Ovary (tissue), 9 donors: Measurements from ENCODE around the gene ARAP1. TPM values are rescaled to one million over a fixed set of nuclear protein-coding genes. Genes with fewer than 3 reads are reported as not detected.

ENCODE experiments used
- DNase-seq, 5 donors: peaks; one replicate each; pipeline ENCODE4 v3.0.0-alpha.2; 2019 to 2020
- H3K27ac ChIP-seq, 2 donors: fragments of 200-600 bp; one replicate each; pipeline versions ENCODE4 v1.5.1 to v1.8.0; 2019 to 2022
- H3K27me3 ChIP-seq: fragments of 200-600 bp; one replicate; pipeline ENCODE4 v1.8.0; 2022
- H3K36me3 ChIP-seq: fragments of 200-600 bp; sonication (generic); one replicate; pipeline ENCODE4 v1.5.1; 2019
- H3K4me1 ChIP-seq: one replicate; pipeline ENCODE4 v1.8.1; 2013; ENCODE audit warnings: mild to moderate bottlenecking, moderate library complexity; ENCODE audit not compliant: insufficient read depth
- H3K4me3 ChIP-seq: fragments of 200-600 bp; sonication (generic); one replicate; pipeline ENCODE4 v1.5.1; 2017
- H3K9me3 ChIP-seq, 2 donors: fragments of 200-600 bp in 1 of 2; sonication (generic) in 1 of 2; one replicate each; pipeline versions ENCODE4 v1.5.1 to v1.8.1; 2013 to 2019; ENCODE audit warnings: mild to moderate bottlenecking in 1 of 2, moderate library complexity in 1 of 2
- CTCF ChIP-seq, 3 donors: fragments of 450-650 bp in 2 of 3; fragments of 200-600 bp in 1 of 3; IDR thresholded peaks; one replicate each; pipeline versions ENCODE4 v1.5.1 to v1.8.0; 2016 to 2022; ENCODE audit warnings: antibody characterized with exemption in 3 of 3, mild to moderate bottlenecking in 1 of 3
- EP300 ChIP-seq: sonication (generic); formaldehyde crosslinking; IDR thresholded peaks from one replicate; pipeline ENCODE4 v1.6.1; 2017; ENCODE audit warnings: antibody characterized with exemption
- POLR2A ChIP-seq: fragments of 450-650 bp; IDR thresholded peaks from one replicate; pipeline ENCODE4 v1.6.1; 2017; ENCODE audit warnings: antibody characterized with exemption, mild to moderate bottlenecking, moderate library complexity
- WGBS, 3 donors: extraction: QIAGEN DNeasy Blood & Tissue Kit in 1 of 3; methylation state at CpG; one replicate each; pipeline versions ENCODE4 v1.1.5 to v1.1.7; 2013 to 2017; 5-methylcytosine and 5-hydroxymethylcytosine counted together
- intact Hi-C, 4 donors: fragments of 100-400 bp; cut with DNase I; formaldehyde crosslinking; loops; one replicate each; pipeline versions ENCODE4 v1.11.0 to v1.15.1; 2022 to 2023
- polyA plus RNA-seq, 2 donors: library from polyadenylated mRNA; stranded (reverse); fragments of 200-250 nt in 1 of 2; fragments of 350-450 nt in 1 of 2; fragmentation: Illumina TruSeq in 1 of 2; extraction: RNeasy Lipid Tissue Mini Kit (QIAGEN cat#74804) in 1 of 2; gene quantifications; one replicate each; pipeline ENCODE4 v1.2.3, GENCODE V29; 2013 to 2014
- total RNA-seq, 7 donors: library from RNA; depleted of rRNA in 2 of 7; stranded (reverse); fragments of >200 nt in 2 of 7; fragmentation: NEBNext Ultra II Directional in 3 of 7; extraction: Animal tissue kit (Norgen Biotek cat#: 25700) in 3 of 7; gene quantifications; one replicate each; pipeline versions ENCODE4 v1.1.0 to v1.2.4, GENCODE V29; 2016 to 2023
- donor health status: DM: no; HTN: no; CAD: no; lungs with moderate emphysema.
- donor health status: DM: no; HTN: no; CAD: no.
- donor health status: Bipolar disorder and iron deficiency.
- donor health status: DM: yes; HTN: yes; CAD: no.
- donor health status: DM: no; HTN: no; CAD: no.
- donor health status: DM: yes; HTN: yes; CAD: no.

ARAP1 gene
- total and polyA plus RNA-seq, 9 donors = 39.0 to 162 (median 79.0) TPM

- DNase-seq = no peak
- Histone ChIP-seq H3K4me1 (peaks cover 8% of the 10 kb centered on the region), H3K9me3 (no peaks in the 10 kb centered on the region), H3K4me3 (no peak overlapping the region), H3K36me3 (no peaks in the 10 kb centered on the region), H3K27me3 (no peaks in the 10 kb centered on the region), H3K27ac (peak overlapping the region in 1 of 2 donors; percentile 25)
- WGBS, 3 donors = 41 to 76% (median 60%) methylated on average over 5 of the region's 5 CpGs
- intact Hi-C loops = no loop called here
- TF ChIP-seq CTCF (IDR thresholded peaks at IDR 0.05) = no peak
- TF ChIP-seq POLR2A = no peak
- TF ChIP-seq EP300 = no peak
These were observed 25.6 kb upstream of the ARAP1 start for GRCh38 chr11:72777755-72778278.

GRCh38 chr11:72776844-72777754, 24.9 kb upstream of the ARAP1 start:
- H3K36me3 ChIP-seq = no peaks in the 10 kb centered on the region
- peaks cover 7% of the 10 kb centered on the region for H3K4me1 ChIP-seq
- intact Hi-C loops = no loop called here
- H3K9me3 ChIP-seq = no peaks in the 10 kb centered on the region
- H3K4me3 ChIP-seq = no peak overlapping the region
- TF ChIP-seq CTCF (IDR thresholded peaks at IDR 0.05) (no peak), POLR2A (no peak), EP300 (no peak)
- 77 to 82% (median 80%) methylated on average over 7 of the region's 7 CpGs for WGBS, 3 donors
- H3K27me3 ChIP-seq = no peaks in the 10 kb centered on the region
- peak overlapping the region in 1 of 2 donors; percentile 25 for H3K27ac ChIP-seq
- no peak for DNase-seq

GRCh38 chr11:72776117-72776843, 24.1 kb upstream of the ARAP1 start:
- TF ChIP-seq EP300 = no peak
- TF ChIP-seq POLR2A = no peak
- TF ChIP-seq CTCF (IDR thresholded peaks at IDR 0.05) = no peak
- intact Hi-C loops = no loop called here
- no peaks in the 10 kb centered on the region for H3K9me3 ChIP-seq
- 82 to 86% (median 83%) methylated on average over 9 of the region's 9 CpGs for WGBS, 3 donors
- H3K27me3 ChIP-seq = no peaks in the 10 kb centered on the region
- DNase-seq = no peak
- peaks cover 7% of the 10 kb centered on the region for H3K4me1 ChIP-seq
- H3K36me3 ChIP-seq = no peaks in the 10 kb centered on the region
- no peak overlapping the region for H3K27ac ChIP-seq
- H3K4me3 ChIP-seq = no peak overlapping the region

- no peak for TF ChIP-seq CTCF (IDR thresholded peaks at IDR 0.05)
- no peak overlapping the region for H3K27ac ChIP-seq
These were observed 23.3 kb upstream of the ARAP1 start for GRCh38 chr11:72775288-72776110.

More at GRCh38 chr11:72775288-72776110, 23.3 kb upstream of the ARAP1 start:
- no peaks in the 10 kb centered on the region for H3K9me3 ChIP-seq
- intact Hi-C loops = no loop called here
- no peak overlapping the region for H3K4me3 ChIP-seq
- H3K27me3 ChIP-seq = no peaks in the 10 kb centered on the region
- DNase-seq = no peak
- H3K4me1 ChIP-seq = peaks cover 3% of the 10 kb centered on the region
- H3K36me3 ChIP-seq = no peaks in the 10 kb centered on the region
- 83 to 92% (median 88%) methylated on average over 7 of the region's 7 CpGs for WGBS, 3 donors
